ENCODE data around the gene MDK. TPM values are rescaled to one million over a fixed set of nuclear protein-coding genes. Genes with fewer than 3 reads are reported as not detected.

Gene MDK
- total RNA-seq, 1 experiment from 2014 or later, result 286 TPM

GRCh38 chr11:46426233-46426991, 44.9 kb downstream of the MDK start:
- ATAC-seq, result no peak
- Histone ChIP-seq H3K79me2 (ENCODE audit: insufficient read depth, low read length) (no peaks in the 10 kb centered on the region), H4K20me1 (ENCODE audit: insufficient read depth) (no peaks in the 10 kb centered on the region), H3K4me2 (ENCODE audit: low read length) (no peak overlapping the region), H2AFZ (ENCODE audit: low read depth, low read length, poor library complexity, severe bottlenecking) (no peak overlapping the region), H3K27me3 (ENCODE audit: insufficient read depth, low read length) (no peaks in the 10 kb centered on the region), H3K9me3 (ENCODE audit: control insufficient read depth in 1 of 2, insufficient read depth in 1 of 2, low read depth in 1 of 2, low read length in 2 of 2) (no peaks in the 10 kb centered on the region), H3K4me3 (replicated peaks in 1 of 2; ENCODE audit: low read depth in 1 of 2, low read length in 2 of 2) (no peak overlapping the region), H3K4me1 (ENCODE audit: control insufficient read depth in 1 of 2, insufficient read depth in 2 of 2, low read length in 2 of 2) (no peaks in the 10 kb centered on the region), H3K36me3 (ENCODE audit: control insufficient read depth in 1 of 2, insufficient read depth in 2 of 2, low read length in 2 of 2) (no peaks in the 10 kb centered on the region; a peak in 2 of 4 replicates), H3K27ac (ENCODE audit: low read depth, low read length) (no peak overlapping the region), H3K9me2 (ENCODE audit: insufficient read depth) (no peaks in the 10 kb centered on the region), H3K9ac (ENCODE audit: low read length) (no peak overlapping the region)
- DNase-seq (ENCODE audit: low read depth, low spot score), result no peak
- ChIA-PET CTCF (no interaction called here), POLR2A (interaction anchor here (1.1 kb wide), 1 partner anchor 51 kb away, joined by 4 read pairs; no protein-coding TSS in a partner anchor), RAD21 (ENCODE audit: low non-redundant PET in 1 of 2, low total read pairs in 2 of 2, uncharacterized antibody in 2 of 2, unreplicated experiment in 2 of 2) (no interaction called here)
- intact Hi-C loops (cut with micrococcal nuclease), result no loop called here
- no peak for TF ChIP-seq JUND (IDR thresholded peaks at IDR 0.05)
- TF ChIP-seq SIN3A (IDR thresholded peaks at IDR 0.05; ENCODE audit: low read depth), result no peak
- no peak for TF ChIP-seq ATF3 (IDR thresholded peaks at IDR 0.05)
- no peak for TF ChIP-seq EZH2phosphoT487 (IDR thresholded peaks at IDR 0.05; ENCODE audit: borderline replicate concordance)
- TF ChIP-seq ZFX (IDR thresholded peaks at IDR 0.05), result no peak
- TF ChIP-seq ELF1 (IDR thresholded peaks at IDR 0.05; ENCODE audit: borderline replicate concordance, low read depth), result no peak
- no peak for TF ChIP-seq RAD21 (IDR thresholded peaks at IDR 0.05; ENCODE audit: low read depth)
- TF ChIP-seq CTCF (IDR thresholded peaks at IDR 0.05 in 2 of 3, conservative IDR thresholded peaks at IDR 0.05 in 1 of 3; ENCODE audit: borderline replicate concordance in 1 of 3, insufficient read depth in 1 of 3, low read depth in 2 of 3, low read length in 2 of 3), result no peak
- TF ChIP-seq SP1 (IDR thresholded peaks at IDR 0.05; ENCODE audit: low read depth), result no peak
- no peak for TF ChIP-seq FOSL1 (IDR thresholded peaks at IDR 0.05; ENCODE audit: low read depth)
- TF ChIP-seq EZH2 (IDR thresholded peaks at IDR 0.05), result no peak
- TF ChIP-seq ZNF274 (IDR thresholded peaks at IDR 0.05; ENCODE audit: low read depth, low read length), result no peak
- no peak for TF ChIP-seq ZBTB33 (IDR thresholded peaks at IDR 0.05; ENCODE audit: extremely low read depth, insufficient replicate concordance, low read length)
- no peak for TF ChIP-seq CEBPB (IDR thresholded peaks at IDR 0.05; ENCODE audit: low read depth)
- no TSS peak for BruUV-seq (replicated peaks)
